Measurements from ENCODE around the gene RGS12.

Gene RGS12

DNA sequence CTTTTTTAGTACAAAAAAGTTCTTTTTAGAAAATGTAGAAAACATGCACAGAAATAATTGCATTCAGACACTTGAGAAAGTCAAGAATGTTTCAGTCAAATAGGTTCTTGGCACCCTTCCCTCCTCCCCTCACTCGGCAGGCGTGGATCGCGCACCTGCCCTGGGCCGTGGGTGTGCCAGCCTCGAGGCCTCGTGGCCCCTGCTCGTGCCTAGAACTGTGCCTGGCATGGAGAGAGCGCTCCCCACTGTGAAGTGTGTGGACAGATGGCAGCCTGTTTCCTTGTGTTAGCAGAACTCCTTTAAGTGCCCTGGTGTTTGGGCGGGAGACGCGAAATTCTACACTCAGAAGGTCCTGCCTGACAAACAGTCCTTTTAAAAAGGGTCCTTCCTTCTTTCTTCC is 14.7 kb downstream of the RGS12 start:
- H3K27ac ChIP-seq (replicated peaks): no peak overlapping the region
- H3K27me3 ChIP-seq (ENCODE audit: insufficient read depth, poor library complexity, severe bottlenecking): peaks cover under 1% of the 10 kb centered on the region
- no peak for DNase-seq (ENCODE audit: low read depth in 1 of 2, low spot score in 1 of 2)
- no peak overlapping the region for H3K4me3 ChIP-seq (replicated peaks; ENCODE audit: insufficient read depth, low read length)
- TF ChIP-seq POLR2AphosphoS5 (IDR thresholded peaks at IDR 0.05; ENCODE audit: low read depth): no peak
- TF ChIP-seq SPI1 (IDR thresholded peaks at IDR 0.05; ENCODE audit: borderline replicate concordance, low read depth): no peak
- no peak for TF ChIP-seq GABPA (IDR thresholded peaks at IDR 0.05; ENCODE audit: low read depth)
- TF ChIP-seq, protein P1, sequence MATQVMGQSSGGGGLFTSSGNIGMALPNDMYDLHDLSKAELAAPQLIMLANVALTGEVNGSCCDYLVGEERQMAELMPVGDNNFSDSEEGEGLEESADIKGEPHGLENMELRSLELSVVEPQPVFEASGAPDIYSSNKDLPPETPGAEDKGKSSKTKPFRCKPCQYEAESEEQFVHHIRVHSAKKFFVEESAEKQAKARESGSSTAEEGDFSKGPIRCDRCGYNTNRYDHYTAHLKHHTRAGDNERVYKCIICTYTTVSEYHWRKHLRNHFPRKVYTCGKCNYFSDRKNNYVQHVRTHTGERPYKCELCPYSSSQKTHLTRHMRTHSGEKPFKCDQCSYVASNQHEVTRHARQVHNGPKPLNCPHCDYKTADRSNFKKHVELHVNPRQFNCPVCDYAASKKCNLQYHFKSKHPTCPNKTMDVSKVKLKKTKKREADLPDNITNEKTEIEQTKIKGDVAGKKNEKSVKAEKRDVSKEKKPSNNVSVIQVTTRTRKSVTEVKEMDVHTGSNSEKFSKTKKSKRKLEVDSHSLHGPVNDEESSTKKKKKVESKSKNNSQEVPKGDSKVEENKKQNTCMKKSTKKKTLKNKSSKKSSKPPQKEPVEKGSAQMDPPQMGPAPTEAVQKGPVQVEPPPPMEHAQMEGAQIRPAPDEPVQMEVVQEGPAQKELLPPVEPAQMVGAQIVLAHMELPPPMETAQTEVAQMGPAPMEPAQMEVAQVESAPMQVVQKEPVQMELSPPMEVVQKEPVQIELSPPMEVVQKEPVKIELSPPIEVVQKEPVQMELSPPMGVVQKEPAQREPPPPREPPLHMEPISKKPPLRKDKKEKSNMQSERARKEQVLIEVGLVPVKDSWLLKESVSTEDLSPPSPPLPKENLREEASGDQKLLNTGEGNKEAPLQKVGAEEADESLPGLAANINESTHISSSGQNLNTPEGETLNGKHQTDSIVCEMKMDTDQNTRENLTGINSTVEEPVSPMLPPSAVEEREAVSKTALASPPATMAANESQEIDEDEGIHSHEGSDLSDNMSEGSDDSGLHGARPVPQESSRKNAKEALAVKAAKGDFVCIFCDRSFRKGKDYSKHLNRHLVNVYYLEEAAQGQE (IDR thresholded peaks at IDR 0.05; ENCODE audit: insufficient replicate concordance, low read depth): no peak
- TF ChIP-seq, protein P2, sequence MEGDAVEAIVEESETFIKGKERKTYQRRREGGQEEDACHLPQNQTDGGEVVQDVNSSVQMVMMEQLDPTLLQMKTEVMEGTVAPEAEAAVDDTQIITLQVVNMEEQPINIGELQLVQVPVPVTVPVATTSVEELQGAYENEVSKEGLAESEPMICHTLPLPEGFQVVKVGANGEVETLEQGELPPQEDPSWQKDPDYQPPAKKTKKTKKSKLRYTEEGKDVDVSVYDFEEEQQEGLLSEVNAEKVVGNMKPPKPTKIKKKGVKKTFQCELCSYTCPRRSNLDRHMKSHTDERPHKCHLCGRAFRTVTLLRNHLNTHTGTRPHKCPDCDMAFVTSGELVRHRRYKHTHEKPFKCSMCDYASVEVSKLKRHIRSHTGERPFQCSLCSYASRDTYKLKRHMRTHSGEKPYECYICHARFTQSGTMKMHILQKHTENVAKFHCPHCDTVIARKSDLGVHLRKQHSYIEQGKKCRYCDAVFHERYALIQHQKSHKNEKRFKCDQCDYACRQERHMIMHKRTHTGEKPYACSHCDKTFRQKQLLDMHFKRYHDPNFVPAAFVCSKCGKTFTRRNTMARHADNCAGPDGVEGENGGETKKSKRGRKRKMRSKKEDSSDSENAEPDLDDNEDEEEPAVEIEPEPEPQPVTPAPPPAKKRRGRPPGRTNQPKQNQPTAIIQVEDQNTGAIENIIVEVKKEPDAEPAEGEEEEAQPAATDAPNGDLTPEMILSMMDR (IDR thresholded peaks at IDR 0.05; ENCODE audit: insufficient read depth, low read length): no peak

DNA sequence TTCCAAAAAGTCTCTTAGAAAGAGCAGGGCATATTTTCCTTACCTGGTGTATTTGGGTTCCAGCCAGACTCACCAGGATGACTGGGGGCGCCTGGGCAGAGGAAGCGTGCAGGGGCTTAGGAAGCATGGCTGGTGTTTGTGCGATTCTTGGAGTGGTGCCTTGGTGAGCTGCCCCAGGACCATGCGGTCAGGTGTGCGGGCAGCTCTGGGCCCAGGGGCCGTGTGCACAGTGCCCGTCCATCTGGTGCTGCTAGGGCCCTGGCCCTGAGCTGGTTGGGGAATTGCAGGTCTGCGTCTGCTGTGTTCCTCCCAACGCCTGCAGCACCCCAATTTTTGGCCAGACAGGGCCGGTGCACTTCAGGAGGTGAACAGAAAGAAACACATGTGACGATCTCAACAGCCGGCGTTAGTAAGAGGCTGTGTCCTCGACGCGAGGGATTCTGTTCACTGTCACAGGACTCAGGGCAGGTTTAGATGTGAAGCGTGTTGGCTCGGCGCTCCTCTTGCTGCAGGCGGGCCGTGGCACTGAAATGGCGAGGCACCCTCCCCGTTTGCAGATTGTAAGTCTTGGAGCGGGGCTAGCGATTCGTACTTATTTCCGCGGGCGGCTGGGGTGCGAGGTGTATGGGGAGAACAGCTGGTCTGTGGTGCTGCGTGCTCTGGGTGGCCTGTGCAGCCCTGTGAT is 15.2 kb downstream of the RGS12 start:
- no peak overlapping the region for H3K27ac ChIP-seq (replicated peaks)
- H3K27me3 ChIP-seq (ENCODE audit: insufficient read depth, poor library complexity, severe bottlenecking): no peaks in the 10 kb centered on the region
- no peak overlapping the region for H3K4me3 ChIP-seq (replicated peaks; ENCODE audit: insufficient read depth, low read length)
- TF ChIP-seq POLR2AphosphoS5 (IDR thresholded peaks at IDR 0.05; ENCODE audit: low read depth): no peak
- TF ChIP-seq, protein P1 (IDR thresholded peaks at IDR 0.05; ENCODE audit: insufficient replicate concordance, low read depth): no peak
- TF ChIP-seq, protein P2 (IDR thresholded peaks at IDR 0.05; ENCODE audit: insufficient read depth, low read length): no peak
- no peak for TF ChIP-seq SPI1 (IDR thresholded peaks at IDR 0.05; ENCODE audit: borderline replicate concordance, low read depth)
- no peak for TF ChIP-seq GABPA (IDR thresholded peaks at IDR 0.05; ENCODE audit: low read depth)
- DNase-seq (ENCODE audit: low read depth in 1 of 2, low spot score in 1 of 2): no peak

DNA sequence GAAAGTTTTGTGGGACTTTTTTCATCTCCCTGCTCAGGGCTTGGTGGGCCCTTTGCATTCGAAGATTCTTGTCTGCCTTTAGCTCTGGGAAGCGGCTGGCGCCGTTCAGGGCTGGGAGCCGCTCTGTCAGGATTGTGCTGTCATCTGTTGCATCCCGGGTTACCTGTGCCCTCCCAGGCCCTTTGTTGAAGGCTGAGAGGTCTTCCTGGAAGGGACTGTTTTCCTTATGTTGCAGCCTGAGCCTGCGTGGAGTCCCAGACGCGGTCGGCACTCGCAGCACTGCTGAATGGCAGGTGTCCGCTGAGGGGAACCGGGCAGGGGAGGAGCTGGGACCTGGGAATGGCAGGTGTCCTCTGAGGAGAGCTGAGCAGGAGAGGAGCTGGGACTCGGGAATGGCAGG is 15.9 kb downstream of the RGS12 start:
- no peak overlapping the region for H3K4me3 ChIP-seq (replicated peaks; ENCODE audit: insufficient read depth, low read length)
- TF ChIP-seq SPI1 (IDR thresholded peaks at IDR 0.05; ENCODE audit: borderline replicate concordance, low read depth): no peak
- no peak for TF ChIP-seq GABPA (IDR thresholded peaks at IDR 0.05; ENCODE audit: low read depth)
- TF ChIP-seq, protein P2 (IDR thresholded peaks at IDR 0.05; ENCODE audit: insufficient read depth, low read length): no peak
- TF ChIP-seq, protein P1 (IDR thresholded peaks at IDR 0.05; ENCODE audit: insufficient replicate concordance, low read depth): no peak
- TF ChIP-seq POLR2AphosphoS5 (IDR thresholded peaks at IDR 0.05; ENCODE audit: low read depth): no peak
- H3K27me3 ChIP-seq (ENCODE audit: insufficient read depth, poor library complexity, severe bottlenecking): no peaks in the 10 kb centered on the region
- DNase-seq (ENCODE audit: low read depth in 1 of 2, low spot score in 1 of 2): no peak
- no peak overlapping the region for H3K27ac ChIP-seq (replicated peaks)
